Testis (tissue), 2 donors: ENCODE data around the gene PLCB3.
"Not testable (repeated sequence)": the region's sequence is repeated elsewhere in the genome, so short reads cannot be mapped to it uniquely, and the experiment has no call there.

Source experiments
- CTCF ChIP-seq, 3 experiments: fragments of 450-650 bp in 2 of 3; fragments of 200-600 bp in 1 of 3; sonication (generic) in 1 of 3; IDR thresholded peaks; one replicate each; pipeline ENCODE4 v1.5.1; 2016 to 2019; ENCODE audit warnings: antibody characterized with exemption in 3 of 3, mild to moderate bottlenecking in 2 of 3, moderate library complexity in 1 of 3
- POLR2A ChIP-seq: fragments of 450-650 bp; IDR thresholded peaks from one replicate; pipeline ENCODE4 v1.6.1; 2017; ENCODE audit warnings: antibody characterized with exemption, mild to moderate bottlenecking, moderate library complexity

GRCh38 chr11:64315667-64316526 lies 64.6 kb downstream of the PLCB3 start:
- not testable (repeated sequence) for TF ChIP-seq CTCF (IDR thresholded peaks at IDR 0.05); POLR2A
